Heart left ventricle (tissue), 16 donors: ENCODE results near the gene GATA5. TPM values are rescaled to one million over a fixed set of nuclear protein-coding genes. Genes with fewer than 3 reads are reported as not detected.

ENCODE experiments used
- ATAC-seq, 4 donors: fragments of 200-7000 bp; cut with Tn5 transposase; one replicate each; pipeline ENCODE4 v1.9.1; 2020 to 2022; ENCODE audit warnings: moderate library complexity in 4 of 4, mild to moderate bottlenecking in 3 of 4, moderate number of reproducible peaks in 1 of 4
- DNase-seq, 5 donors: peaks; one replicate each; pipeline ENCODE4 v3.0.0-alpha.2; 2020
- H3K27ac ChIP-seq, 12 donors: fragments of 200-600 bp; sonication (generic) in 4 of 12; one replicate each; pipeline versions ENCODE4 v1.5.0 to v1.8.0; 2016 to 2022; ENCODE audit warnings: mild to moderate bottlenecking in 2 of 12
- H3K27me3 ChIP-seq, 9 donors: fragments of 200-600 bp; sonication (generic) in 2 of 9; one replicate each; pipeline versions ENCODE4 v1.5.1 to v1.8.0; 2016 to 2022; ENCODE audit warnings: mild to moderate bottlenecking in 3 of 9
- H3K36me3 ChIP-seq, 9 donors: fragments of 200-600 bp; sonication (generic) in 2 of 9; one replicate each; pipeline versions ENCODE4 v1.5.0 to v1.8.0; 2018 to 2022; ENCODE audit warnings: mild to moderate bottlenecking in 2 of 9
- H3K4me1 ChIP-seq, 12 donors: fragments of 200-600 bp; sonication (generic) in 4 of 12; one replicate each; pipeline versions ENCODE4 v1.5.0 to v1.8.0; 2016 to 2022; ENCODE audit warnings: mild to moderate bottlenecking in 3 of 12
- H3K4me3 ChIP-seq, 12 donors: fragments of 200-600 bp; sonication (generic) in 4 of 12; one replicate each; pipeline versions ENCODE4 v1.5.0 to v1.8.0; 2017 to 2022; ENCODE audit warnings: mild to moderate bottlenecking in 9 of 12, moderate library complexity in 4 of 12
- H3K9me3 ChIP-seq, 12 donors: fragments of 200-600 bp; sonication (generic) in 4 of 12; one replicate each; pipeline versions ENCODE4 v1.5.0 to v1.8.0; 2016 to 2022; ENCODE audit warnings: mild to moderate bottlenecking in 1 of 12
- POLR2A ChIP-seq, 2 donors: fragments of 450-650 bp; IDR thresholded peaks; one replicate each; pipeline ENCODE4 v1.6.1; 2017; ENCODE audit warnings: antibody characterized with exemption in 2 of 2, mild to moderate bottlenecking in 2 of 2, moderate library complexity in 2 of 2
- WGBS, 4 donors: extraction: QIAGEN DNeasy Blood & Tissue Kit in 2 of 4; methylation state at CpG; one replicate each; pipeline versions ENCODE4 v1.1.5 to v1.1.7; 2013 to 2018; 5-methylcytosine and 5-hydroxymethylcytosine counted together
- intact Hi-C, 10 donors: fragments of 100-400 bp; cut with DNase I; formaldehyde crosslinking; loops; one replicate each; pipeline versions ENCODE4 v1.11.1 to v1.14.2; 2022
- polyA plus RNA-seq, 2 donors: library from polyadenylated mRNA; stranded (reverse); fragments of 200-250 nt; gene quantifications; one replicate each; pipeline ENCODE4 v1.2.3, GENCODE V29; 2013
- total RNA-seq, 9 donors: library from RNA; depleted of rRNA in 2 of 9; stranded (reverse); fragments of >200 nt in 2 of 9; fragmentation: NEBNext Ultra II Directional in 3 of 9; extraction: Animal tissue kit (Norgen Biotek cat#: 25700) in 3 of 9; gene quantifications; one replicate each; pipeline versions ENCODE4 v1.1.0 to v1.2.4, GENCODE V29; 2016 to 2023
- TF ChIP-seq, protein P1 (sequence below), 12 donors: fragments of 200-600 bp; sonication (generic) in 4 of 12; IDR thresholded peaks; one replicate each; pipeline versions ENCODE4 v1.5.0 to v1.8.0; 2018 to 2022; ENCODE audit warnings: antibody characterized with exemption in 12 of 12, mild to moderate bottlenecking in 5 of 12
- donor health status: ischemic (EF 13 %, LVEDD 7.1; RV severe dilation, severe dysfunction).
- donor health status: healthy with polysubstance abuse.
- donor health status: DM: no; HTN: yes; CAD: no.
- donor health status: DM: no; HTN: no; CAD: no.
- donor health status: ischemic (EF 25% LVEDD 6.9; RV normal size, moderate dysfunction).
- donor health status: ischemic (EF 25% LVEDD 5.7; RV mildly dilated, moderate dysfunction).
- donor health status: healthy.
- donor health status: DM: yes; HTN: yes; CAD: no.
- donor health status: ischemic (EF 35%, LVEDD 5.7; RV mildly dilated, moderate dysfunction).
- donor health status: nonischemic (EF 11% LVEDD 7.7; RV severe dilation, severe dysfunction).
- donor health status: DM: yes; HTN: yes; CAD: no.
- donor health status: PGD.
- donor health status: ischemic (EF 29% LVEDD 5.4; RV normal size, mild dysfunction).
- donor health status: nonischemic (EF 23%, LVEDD 6.1; RV moderate dilation, normal function).

Gene GATA5
- total and polyA plus RNA-seq, 11 donors = 0.21 to 7.4 (median 0.98) TPM

GRCh38 chr20:62428396-62429295 lies 47.1 kb downstream of the GATA5 start:
- DNase-seq (no peak), ATAC-seq (no peak)
- WGBS, 4 donors = 58 to 70% (median 64%) methylated on average over 24 to 31 of the region's 31 CpGs
- TF ChIP-seq, protein P1, sequence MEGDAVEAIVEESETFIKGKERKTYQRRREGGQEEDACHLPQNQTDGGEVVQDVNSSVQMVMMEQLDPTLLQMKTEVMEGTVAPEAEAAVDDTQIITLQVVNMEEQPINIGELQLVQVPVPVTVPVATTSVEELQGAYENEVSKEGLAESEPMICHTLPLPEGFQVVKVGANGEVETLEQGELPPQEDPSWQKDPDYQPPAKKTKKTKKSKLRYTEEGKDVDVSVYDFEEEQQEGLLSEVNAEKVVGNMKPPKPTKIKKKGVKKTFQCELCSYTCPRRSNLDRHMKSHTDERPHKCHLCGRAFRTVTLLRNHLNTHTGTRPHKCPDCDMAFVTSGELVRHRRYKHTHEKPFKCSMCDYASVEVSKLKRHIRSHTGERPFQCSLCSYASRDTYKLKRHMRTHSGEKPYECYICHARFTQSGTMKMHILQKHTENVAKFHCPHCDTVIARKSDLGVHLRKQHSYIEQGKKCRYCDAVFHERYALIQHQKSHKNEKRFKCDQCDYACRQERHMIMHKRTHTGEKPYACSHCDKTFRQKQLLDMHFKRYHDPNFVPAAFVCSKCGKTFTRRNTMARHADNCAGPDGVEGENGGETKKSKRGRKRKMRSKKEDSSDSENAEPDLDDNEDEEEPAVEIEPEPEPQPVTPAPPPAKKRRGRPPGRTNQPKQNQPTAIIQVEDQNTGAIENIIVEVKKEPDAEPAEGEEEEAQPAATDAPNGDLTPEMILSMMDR (IDR thresholded peaks at IDR 0.05) = no peak
- TF ChIP-seq POLR2A (IDR thresholded peaks at IDR 0.05) = no peak
- H3K4me3 ChIP-seq = no peak overlapping the region
- H3K27ac ChIP-seq = no peak overlapping the region
- no peaks in the 10 kb centered on the region for H3K9me3 ChIP-seq
- peaks cover 0 to 5% (median 1%) of the 10 kb centered on the region in 12 donors for H3K4me1 ChIP-seq
- intact Hi-C loops = loop anchor here in 1 of 10 donors (10.0 kb wide), 1 partner anchor 186 kb away; no protein-coding TSS in a partner anchor
- H3K36me3 ChIP-seq = no peaks in the 10 kb centered on the region
- peaks cover 0 to 17% (median 7%) of the 10 kb centered on the region in 9 donors for H3K27me3 ChIP-seq

- ATAC-seq (no peak), DNase-seq (no peak)
- no peak for TF ChIP-seq POLR2A (IDR thresholded peaks at IDR 0.05)
- TF ChIP-seq, protein P1 (IDR thresholded peaks at IDR 0.05) = no peak
- intact Hi-C loops = loop anchor here in 1 of 10 donors (10.0 kb wide), 1 partner anchor 187 kb away; no protein-coding TSS in a partner anchor
- 76 to 85% (median 80%) methylated on average over 4 to 10 of the region's 10 CpGs for WGBS, 4 donors
- Histone ChIP-seq H3K27ac (no peak overlapping the region), H3K36me3 (no peaks in the 10 kb centered on the region), H3K9me3 (no peaks in the 10 kb centered on the region), H3K4me1 (peaks cover 0 to 2% (median 0%) of the 10 kb centered on the region in 12 donors), H3K27me3 (peaks cover 0 to 24% (median 7%) of the 10 kb centered on the region in 9 donors), H3K4me3 (no peak overlapping the region)
Measured at GRCh38 chr20:62428002-62428372, 47.8 kb downstream of the GATA5 start.

DNA sequence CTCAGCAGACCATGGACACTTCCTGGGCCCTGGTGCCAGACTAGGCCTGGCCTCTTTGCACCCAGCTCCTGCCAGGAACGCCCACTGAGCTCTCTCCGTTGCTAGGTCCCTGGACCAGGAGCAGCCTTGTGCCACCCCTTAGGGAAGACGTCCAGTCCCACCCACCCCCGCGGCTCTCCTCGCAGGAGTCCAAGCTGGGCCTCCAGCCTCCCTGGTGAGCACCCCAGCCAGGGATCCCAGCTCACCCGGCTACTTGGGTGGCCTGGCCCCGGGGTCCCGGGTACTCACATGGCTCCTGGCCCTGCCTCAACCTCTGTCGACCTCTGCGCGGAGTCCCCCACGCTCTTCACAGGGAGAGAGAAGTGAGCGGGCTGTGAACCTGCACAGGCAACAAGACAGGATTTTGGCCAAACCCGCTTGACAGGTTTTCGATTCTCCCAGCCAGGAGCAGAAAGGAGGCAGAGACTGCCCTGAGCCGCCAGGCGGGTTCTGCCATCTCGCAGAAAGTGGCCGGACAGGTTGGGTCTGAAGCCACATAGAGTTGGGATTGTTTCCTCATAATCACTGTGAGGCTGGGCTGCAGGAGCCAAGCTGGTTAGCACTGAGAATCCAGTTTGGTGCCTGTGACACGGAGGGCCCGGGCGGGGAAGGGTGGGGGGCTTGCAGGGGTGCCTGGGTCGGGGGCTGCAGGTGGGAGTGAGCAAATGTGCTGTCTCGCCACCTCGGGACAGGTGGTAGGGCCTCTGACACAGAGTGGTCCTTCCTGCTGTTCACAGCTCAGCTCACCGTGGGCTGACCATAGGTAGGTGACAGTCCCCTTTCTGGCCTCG lies 48.4 kb downstream of the GATA5 start, which contains the start of gene RBBP8NL:
RBBP8NL (minus strand) TSS at position 368 of the 830 bp plus-strand sequence. CDS start 7,892 bp downstream, outside the sequence.
- Histone ChIP-seq H3K36me3 (no peaks in the 10 kb centered on the region), H3K4me3 (no peak within 1 kb of the TSS), H3K4me1 (peaks cover 0 to 2% (median 0%) of the 10 kb centered on the region in 12 donors), H3K27me3 (peaks cover 0 to 24% (median 7%) of the 10 kb centered on the region in 9 donors), H3K27ac (no peak within 1 kb of the TSS), H3K9me3 (no peaks in the 10 kb centered on the region)
- DNase-seq (no peak), ATAC-seq (no peak)
- intact Hi-C loops = loop anchor here in 1 of 10 donors (10.0 kb wide), 1 partner anchor 187 kb away; no protein-coding TSS in a partner anchor
- WGBS, 4 donors = 71 to 78% (median 76%) methylated on average over 15 to 28 of the region's 28 CpGs
- TF ChIP-seq, protein P1 (IDR thresholded peaks at IDR 0.05) = no peak
- TF ChIP-seq POLR2A (IDR thresholded peaks at IDR 0.05) = no peak
